GM19455 (cell line): Measurements from ENCODE around the gene LFNG.
"Not testable (repeated sequence)": the region's sequence is repeated elsewhere in the genome, so short reads cannot be mapped to it uniquely, and the experiment has no call there.

Source experiments
- ATAC-seq: cut with Tn5 transposase; IDR thresholded peaks from one replicate; pipeline ENCODE4 v1.9.1; 2021; ENCODE audit not compliant: unreplicated experiment

Gene LFNG

DNA sequence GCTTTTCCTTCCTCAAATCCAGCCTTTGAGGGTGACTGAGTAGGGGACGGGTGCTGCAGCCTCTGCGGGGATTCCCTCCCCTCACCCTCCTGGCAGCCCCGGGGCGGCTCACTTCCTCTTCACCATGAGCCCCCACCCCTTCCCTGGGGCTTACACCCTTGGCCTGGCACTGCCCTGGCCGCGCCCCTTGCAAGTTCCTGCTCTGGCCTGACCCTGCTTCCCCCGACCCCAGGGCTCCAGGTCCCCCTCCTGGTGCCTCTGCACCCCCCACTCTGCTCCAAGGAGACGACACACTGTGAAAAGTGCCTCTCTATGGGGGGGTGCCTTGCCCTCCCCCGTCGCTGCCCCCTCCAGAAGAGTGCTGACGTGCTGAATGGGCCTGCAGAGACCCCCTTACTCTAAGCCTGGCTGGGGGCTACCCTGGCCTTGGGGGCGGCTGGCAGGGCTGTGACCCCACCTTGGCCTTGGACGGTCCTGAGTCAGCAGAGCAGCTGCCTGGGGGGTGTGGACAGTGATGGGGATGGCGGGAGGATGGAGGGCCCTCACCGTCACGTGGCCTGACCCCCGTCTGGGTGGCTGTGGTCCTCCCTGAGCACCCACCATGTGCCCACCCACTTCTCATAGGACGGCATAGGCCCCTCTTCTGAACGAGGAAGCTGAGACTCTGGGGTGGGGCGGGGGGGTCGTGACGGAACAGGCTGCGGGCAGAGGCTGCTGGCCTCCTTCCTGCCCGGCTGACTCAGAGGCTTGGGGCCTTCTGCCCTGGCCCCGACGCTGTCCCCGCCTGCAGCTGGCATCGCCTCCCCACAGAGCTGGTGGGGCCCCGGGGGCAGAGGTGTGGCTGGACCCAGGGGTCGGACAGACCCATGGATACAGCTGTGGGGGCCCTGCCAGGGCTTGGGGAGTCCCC, 9.8 kb downstream of the LFNG start:
- no peak for ATAC-seq

DNA sequence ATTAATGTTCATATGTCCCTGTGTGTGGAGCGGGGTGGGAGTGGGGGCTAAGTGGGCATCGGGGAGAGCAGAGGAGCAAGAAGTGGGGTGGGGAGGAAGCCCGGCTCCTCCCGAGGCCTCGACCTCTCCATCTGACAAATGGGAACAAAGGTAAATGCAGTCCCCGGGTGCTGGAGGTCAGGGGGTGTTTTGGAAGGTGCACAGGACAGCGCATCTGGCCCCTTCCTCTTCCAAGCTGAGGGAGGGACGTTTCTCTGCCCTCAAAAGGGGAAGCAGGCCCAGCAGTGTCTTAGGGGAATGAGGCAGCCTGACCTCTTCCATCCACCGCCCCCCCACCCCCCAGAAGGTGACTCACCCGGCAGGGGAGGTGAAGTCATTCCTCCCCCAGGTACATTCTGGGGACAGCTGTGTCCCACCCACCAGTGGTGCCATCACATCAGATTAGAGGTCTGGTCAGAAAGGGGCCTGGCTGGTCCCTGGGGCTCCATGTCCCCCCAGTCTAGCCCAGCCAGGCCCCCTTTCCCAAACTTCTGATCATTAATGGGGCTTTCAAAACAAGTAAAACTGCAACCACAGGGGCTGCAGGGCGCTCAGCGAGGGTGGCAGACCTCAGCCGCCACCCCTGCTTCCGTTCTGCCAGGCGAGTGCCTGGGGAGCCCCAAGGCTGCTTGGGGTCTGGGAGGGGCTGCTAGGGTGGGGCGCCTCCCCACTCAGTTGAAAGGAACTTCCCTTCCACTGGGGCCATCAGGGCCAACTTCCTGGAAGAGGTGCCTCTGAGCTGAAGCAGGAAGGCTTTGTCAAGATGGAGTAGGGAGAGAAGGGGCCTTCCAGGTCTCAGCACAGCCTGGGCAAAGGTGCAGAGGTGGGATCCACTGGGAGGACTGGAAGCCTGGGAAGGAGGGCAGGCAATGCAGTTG, 10.8 kb downstream of the LFNG start:
- no peak for ATAC-seq

DNA sequence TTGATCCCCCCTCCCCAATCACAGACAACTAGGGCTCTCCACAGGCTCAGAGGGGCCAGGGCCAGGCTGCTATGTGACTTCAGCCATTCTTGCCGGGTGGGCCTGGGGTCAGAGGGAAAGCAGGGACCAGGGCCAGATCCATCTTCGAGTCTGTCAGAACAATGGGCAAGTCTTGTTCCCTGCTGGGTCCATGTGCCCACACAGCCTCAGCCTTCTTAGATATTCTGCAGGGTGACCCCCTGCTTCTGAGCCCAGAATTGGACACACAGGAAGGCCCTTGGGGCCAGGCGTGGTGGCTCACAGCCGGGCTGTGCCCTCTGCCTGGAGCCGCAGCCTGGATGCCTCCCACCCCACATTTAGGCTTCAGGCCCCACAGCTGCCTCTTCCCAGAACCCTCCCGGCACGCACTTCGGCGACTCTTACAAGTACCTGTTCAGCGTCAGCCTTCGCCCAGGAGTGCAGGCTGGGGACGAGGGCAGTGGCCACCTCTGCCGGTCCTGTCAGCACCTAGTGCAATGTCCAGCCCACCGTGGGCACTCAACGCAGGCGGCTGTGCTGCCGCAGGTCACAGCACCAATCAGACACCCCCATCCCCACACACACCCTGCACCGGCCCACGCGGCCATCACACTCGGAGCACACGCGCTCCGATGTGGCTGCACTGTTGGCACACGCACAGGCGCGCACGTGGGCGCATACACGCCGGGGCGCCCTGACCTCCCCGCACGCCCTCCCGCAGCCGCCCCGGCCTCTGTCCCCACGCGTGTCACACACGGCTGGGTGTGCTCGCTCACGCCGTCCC, 11.6 kb downstream of the LFNG start:
- not testable (repeated sequence) for ATAC-seq

DNA sequence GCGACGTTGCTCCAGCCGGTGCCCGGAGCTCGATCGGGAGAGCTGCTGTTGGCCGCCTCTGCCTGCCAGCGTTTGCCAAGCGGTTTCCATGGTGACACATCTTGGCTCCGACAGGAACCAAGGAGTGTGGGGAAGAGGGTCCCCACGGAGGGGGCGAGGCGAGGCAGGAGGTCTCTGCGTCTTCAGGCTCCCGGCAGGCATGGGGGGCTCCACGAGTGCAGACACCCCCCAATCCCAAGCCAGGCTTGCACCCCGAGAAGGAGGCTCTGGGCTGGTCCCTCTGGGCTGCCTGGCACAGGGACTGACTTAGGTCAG, 12.2 kb downstream of the LFNG start:
- not testable (repeated sequence) for ATAC-seq

DNA sequence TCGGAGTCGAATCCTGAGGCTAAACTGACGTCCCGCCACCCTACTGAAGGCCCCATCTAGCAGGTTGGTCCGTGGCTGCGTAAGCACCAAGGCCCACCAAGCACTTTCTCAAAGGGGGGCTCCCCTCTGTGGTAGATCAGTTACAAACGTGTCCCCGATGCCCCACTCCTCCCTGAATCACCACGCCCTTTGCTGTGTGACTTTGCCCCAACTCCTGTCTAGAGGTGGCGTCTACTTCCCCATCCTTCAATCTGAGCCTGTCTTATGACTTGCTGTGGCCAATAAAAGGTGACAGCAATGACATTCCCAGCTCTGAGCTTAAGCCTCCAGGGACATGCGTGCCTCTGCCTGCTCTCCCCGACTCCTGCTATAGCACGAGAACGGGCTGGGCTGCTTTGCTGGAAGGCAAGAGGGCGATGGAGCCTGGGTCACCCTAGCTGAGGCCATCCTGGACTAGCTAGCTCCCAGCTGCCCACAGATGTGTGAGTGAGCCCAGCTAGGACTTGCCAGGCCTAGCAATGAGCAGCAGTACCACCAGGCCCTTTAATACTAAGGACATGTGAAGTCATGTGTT, 12.7 kb downstream of the LFNG start:
- ATAC-seq, result not testable (repeated sequence)

DNA sequence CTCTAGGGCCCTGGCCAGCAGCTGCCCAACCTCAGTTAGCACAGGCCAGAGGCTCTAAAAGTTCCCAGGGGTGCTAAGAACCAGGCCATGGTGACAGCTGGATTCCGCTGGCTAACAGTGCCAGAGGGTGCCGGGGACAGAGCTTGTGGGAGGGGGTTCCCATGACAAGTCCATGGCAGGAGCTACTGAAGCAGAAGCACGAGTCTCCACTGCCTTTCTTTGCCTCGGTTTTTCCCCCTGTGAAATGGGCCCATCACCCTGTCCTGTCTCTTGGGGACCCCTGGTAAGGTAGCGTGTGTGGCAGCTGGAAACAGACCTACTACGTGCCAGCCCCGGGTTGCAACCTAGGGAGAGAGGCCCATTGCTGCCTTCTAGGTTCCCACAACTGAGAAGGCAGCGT, 13.2 kb downstream of the LFNG start:
- not testable (repeated sequence) for ATAC-seq

DNA sequence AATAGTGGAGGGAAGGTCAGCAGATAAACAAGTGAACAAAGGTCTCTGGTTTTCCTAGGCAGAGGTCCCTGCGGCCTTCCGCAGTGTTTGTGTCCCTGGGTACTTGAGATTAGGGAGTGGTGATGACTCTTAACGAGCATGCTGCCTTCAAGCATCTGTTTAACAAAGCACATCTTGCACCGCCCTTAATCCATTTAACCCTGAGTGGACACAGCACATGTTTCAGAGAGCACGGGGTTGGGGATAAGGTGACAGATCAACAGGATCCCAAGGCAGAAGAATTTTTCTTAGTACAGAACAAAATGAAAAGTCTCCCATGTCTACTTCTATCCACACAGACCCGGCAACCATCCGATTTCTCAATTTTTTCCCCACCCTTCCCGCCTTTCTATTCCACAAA, 14.0 kb downstream of the LFNG start:
- not testable (repeated sequence) for ATAC-seq

DNA sequence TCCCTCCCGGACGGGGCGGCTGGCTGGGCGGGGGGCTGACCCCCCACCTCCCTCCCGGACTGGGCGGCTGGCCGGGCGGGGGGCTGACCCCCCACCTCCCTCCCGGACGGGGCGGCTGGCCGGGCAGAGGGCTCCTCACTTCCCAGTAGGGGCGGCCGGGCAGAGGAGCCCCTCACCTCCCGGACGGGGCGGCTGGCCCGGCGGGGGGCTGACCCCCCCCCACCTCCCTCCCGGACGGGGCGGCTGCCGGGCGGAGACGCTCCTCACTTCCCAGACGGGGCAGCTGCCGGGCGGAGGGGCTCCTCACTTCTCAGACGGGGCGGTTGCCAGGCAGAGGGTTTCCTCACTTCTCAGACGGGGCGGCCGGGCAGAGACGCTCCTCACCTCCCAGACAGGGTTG, 14.6 kb downstream of the LFNG start:
- ATAC-seq, result not testable (repeated sequence)

DNA sequence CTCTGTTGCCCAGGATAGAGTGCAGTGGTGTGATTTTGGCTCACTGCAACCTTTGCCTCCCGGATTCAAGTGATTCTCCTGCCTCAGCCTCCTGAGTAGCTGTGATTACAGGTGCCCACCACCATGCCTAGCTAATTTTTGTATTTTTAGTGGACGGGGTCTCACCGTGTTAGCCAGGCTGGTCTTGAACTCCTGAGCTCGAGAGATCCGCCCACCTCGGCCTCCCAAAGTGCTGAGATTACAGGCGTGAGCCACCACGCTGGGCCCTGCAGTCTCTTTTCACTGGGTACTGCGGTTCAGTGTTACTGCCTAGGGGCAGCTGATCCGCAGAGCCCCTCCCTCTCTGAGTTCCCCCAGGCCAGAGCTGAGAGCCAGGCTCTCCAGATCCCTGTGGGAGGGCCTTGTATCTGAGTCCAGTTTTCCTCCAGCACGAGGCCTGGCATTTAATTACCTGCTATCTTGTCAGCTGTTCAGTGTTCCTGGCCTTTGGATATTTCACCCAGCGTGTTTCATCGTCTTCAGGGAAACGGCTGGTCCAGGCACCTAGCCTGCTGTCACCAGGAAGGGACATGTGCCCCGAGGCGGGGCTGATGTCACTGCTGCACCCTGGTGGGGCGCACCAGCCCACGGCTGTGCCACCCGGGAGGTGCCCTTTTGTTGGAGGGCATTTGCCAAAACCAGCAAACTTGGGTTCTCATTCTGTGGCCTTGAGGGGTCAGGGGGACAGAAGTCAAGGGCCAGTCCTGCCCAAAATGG, 16.5 kb downstream of the LFNG start:
- not testable (repeated sequence) for ATAC-seq

DNA sequence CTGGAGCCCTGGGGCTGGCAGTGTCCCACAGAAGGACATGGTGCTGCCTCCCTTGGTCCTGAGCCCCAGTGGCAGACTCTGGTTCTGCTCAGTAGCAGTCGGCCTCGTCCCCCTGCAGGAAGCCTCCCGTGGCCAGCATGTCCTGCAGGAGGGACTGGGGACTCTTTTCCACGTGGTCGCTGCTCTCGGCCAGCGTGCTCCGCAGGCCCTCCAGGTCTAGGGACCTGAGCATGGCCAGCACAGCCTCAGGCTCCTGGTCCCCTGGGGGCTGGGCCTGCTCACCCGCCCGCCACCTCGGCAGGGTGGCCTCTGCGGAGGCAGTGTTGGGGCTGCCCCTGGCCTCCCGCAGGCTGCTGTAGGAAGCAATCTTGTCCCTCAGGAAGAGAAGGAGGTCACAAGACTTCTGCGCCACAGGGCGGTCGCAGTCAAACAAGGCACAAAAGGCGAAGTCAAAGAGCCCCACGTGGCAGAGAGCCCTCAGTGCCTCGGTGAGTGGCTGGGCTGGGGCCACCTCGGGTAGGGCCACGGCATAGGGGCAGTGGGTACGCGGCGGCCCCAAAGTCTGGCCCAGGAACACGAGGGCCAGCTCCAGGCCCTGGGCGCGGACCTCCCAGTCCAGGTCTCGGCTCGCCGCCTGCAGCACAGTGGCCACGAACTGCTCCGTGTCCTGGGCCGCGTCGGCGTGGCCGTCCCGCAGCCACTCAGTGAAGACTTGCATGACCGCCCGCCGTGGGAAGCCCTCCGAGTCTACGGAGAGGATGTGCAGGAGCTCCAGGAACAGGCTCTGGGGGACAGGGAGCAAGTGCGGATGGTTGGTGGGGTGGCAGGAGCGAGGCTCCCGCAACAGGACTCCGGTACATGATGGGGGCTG, 18.6 kb downstream of the LFNG start:
- ATAC-seq, result no peak

DNA sequence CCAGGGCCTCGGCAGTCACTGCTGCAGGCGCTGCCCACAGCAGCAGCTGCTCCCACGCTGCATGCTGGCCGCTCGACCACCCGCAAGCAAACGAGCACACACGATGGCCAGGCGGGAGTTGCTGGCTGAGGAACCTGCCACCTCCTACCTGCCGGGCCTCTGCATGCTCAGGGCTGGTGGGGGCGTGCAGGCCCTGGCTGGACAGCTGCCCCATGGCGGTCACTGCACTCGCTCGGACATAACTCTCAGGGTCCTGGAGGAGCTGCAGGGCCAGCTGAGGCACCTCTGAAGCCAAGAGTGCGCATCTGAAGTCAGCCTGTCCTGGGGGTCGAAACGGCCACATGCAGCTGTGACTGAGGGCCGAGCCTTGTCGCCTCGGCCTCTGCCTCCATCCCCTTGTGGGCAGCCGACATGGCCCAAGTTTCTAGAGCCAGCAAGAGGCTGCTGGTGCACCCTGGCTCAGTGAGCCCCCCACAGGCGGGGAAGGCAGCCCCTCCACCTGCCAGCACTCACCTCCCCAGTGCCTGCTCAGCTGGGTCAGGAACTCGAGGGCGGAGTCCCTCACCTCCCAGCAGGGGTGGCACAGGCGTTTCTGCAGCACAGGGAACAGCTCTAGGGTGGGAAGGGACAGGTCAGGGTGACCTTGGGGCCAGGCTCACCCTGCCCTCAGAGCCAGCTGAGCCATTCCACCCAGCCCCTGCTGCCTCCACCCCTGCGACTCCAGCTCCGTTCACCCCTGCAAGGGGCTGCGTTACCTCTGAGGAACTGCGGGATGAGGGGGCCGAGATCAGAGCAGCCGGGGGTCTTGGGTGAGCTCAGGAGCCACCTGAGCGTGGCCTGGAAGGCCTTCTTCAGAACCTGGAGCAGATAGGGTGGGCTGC, 19.7 kb downstream of the LFNG start:
- ATAC-seq, result no peak

DNA sequence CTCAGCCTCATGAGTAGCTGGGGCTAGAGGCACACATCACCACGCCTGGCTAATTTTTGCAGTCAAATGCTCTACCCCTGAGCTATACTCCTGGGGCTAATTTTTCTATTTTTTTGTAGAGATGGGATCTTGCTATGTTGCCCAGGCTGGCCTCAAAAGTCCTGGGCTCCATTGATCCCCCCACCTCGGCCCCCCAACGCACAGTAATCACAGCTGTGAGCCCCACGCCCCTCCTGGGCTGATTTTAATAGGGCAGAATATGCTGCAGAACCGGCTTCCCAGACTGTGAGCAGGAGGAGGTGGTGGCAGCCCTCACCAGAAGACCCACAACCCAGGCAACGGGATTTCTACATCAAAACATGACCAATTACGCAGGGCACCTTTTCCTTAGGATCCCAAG, 20.6 kb downstream of the LFNG start:
- no peak for ATAC-seq

DNA sequence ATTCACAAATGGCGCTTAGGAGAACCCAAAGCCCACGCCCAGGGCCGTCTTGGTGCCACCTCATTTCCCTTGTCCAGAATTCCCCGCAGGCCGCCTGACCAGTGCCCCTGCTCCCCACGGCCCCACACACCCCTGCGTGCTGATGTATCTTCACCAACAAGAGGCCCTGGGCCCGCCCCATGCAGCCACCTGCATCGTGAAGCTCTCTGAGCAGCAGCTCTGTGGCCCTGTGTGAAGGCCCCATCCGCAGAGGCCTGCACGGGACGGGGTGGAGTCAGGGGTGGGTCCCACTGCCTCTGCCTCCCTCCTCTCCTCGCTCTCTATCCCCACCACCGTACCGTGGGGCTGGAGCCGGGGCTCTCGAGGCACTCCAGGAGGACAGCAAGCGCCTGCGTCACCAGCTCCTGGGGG, 21.1 kb downstream of the LFNG start:
- no peak for ATAC-seq

DNA sequence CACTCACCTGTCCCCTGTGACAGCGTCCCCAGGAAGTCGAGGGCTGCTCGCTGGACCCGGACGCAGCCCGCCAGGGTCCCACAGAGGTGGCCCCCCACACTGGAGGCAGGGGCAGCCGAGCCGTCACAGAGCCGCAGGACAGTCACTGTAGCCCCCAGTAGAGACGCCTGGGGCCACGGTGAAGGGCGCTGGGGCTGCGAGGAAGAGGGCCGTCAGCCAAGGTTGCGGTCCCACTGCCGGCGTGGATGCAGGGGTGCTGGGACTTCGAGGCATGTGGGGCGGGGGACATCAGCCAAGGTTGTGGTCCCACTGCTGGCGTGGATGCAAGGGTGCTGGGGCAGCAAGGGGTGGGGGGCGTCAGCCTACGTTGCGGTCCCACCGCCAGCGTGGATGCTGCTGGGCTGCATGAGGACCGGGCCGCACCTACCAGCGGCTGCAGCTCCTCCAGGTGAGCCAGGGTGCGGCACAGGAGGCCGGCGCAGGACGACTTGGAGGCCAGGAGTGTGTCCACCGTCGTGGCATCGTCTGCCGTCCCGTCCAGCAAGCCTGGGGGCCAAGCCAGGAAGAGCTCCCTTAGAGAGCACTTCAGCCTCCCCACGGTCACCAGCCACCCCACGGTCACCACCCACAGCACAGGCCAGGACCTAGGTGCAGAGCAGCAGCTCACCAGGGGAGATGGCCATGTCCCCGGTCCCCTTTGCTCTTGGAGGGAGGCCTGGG, 21.9 kb downstream of the LFNG start:
- ATAC-seq, result no peak

DNA sequence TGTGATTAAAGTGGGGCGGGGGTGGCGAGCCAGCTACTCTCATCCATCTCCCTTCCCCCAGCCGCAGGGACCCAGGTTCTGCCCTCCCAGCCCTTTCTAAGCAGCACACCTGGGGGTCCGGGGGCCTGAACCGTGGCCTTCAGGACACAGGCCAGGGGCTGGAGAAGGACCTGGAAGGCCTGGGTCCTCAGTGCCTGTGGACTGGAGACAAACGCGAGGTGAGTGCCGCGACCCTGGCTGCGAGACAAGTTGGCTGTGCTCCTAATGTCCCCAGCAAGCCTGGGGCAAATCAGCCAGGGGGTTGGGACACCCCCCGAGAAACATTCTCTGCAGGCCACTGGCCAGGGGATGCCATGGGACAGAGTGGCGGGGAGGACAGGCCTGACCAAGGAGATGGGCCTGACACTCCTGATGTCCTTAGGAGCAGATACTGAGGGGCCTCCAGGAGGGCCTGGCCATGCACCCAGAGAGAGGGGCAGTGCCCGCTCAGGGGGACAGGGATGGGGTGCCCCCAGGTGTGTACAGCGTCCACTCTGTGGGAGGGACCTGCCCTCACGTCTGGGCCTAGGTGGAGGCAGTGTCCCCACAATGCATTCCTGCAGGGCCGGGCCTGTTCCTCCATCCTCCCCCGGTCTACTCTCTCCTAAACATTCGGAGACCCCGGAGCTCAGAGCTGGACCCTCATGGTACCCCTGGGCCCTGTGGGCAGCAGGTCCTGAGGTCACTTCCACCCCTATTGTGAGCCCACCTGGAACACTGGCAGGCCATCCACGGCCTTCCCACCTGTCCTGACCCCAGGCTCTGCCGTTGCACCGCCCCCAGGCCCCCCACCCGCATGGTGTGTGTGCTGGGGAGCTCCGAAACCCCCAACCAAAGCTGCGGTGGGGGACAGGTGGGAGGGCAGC, 22.7 kb downstream of the LFNG start:
- no peak for ATAC-seq
